Activated effector memory CD4-positive, alpha-beta T cell treated with Interleukin-2 at 50 U/mL for 16 hours (primary cell): ENCODE data around the gene RGS7.
"Not testable (repeated sequence)": the region's sequence is repeated elsewhere in the genome, so short reads cannot be mapped to it uniquely, and the experiment has no call there.

ENCODE experiments used
- DNase-seq: peaks from one replicate; pipeline ENCODE4 v3.0.0-alpha.2; 2020

RGS7 gene

GRCh38 chr1:241202401-241202800, 154.6 kb downstream of the RGS7 start:
- DNase-seq = no peak

- no peak for DNase-seq
Measured at GRCh38 chr1:241186716-241187115, 170.3 kb downstream of the RGS7 start.

- DNase-seq = no peak
Measured at GRCh38 chr1:241181971-241182370, 175.0 kb downstream of the RGS7 start.

GRCh38 chr1:241181471-241181870, 175.5 kb downstream of the RGS7 start:
- no peak for DNase-seq

- no peak for DNase-seq
Measured at GRCh38 chr1:241180569-241180968, 176.4 kb downstream of the RGS7 start.

- no peak for DNase-seq
Measured at GRCh38 chr1:241177660-241178059, 179.3 kb downstream of the RGS7 start.

- no peak for DNase-seq
Measured at GRCh38 chr1:241172486-241172885, 184.5 kb downstream of the RGS7 start.

- DNase-seq = no peak
Measured at GRCh38 chr1:241171991-241172390, 185.0 kb downstream of the RGS7 start.

- DNase-seq = no peak
Measured at GRCh38 chr1:241167121-241167630, 189.8 kb downstream of the RGS7 start.

- no peak for DNase-seq
Measured at GRCh38 chr1:241166625-241167024, 190.4 kb downstream of the RGS7 start.

GRCh38 chr1:241165256-241165655, 191.7 kb downstream of the RGS7 start:
- DNase-seq = not testable (repeated sequence)

GRCh38 chr1:241163363-241163762, 193.6 kb downstream of the RGS7 start:
- DNase-seq = no peak

- DNase-seq = no peak
Measured at GRCh38 chr1:241161188-241161689, 195.8 kb downstream of the RGS7 start.

GRCh38 chr1:241157435-241157834, 199.6 kb downstream of the RGS7 start:
- no peak for DNase-seq

GRCh38 chr1:241156231-241156965, 200.6 kb downstream of the RGS7 start:
- DNase-seq = no peak

- DNase-seq = no peak
Measured at GRCh38 chr1:241145881-241146280, 211.1 kb downstream of the RGS7 start.

- DNase-seq = no peak
Measured at GRCh38 chr1:241143765-241144442, 213.1 kb downstream of the RGS7 start.

GRCh38 chr1:241142493-241142892, 214.5 kb downstream of the RGS7 start:
- DNase-seq = no peak

GRCh38 chr1:241141646-241142045, 215.4 kb downstream of the RGS7 start:
- DNase-seq = not testable (repeated sequence)

- DNase-seq = no peak
Measured at GRCh38 chr1:241140670-241141069, 216.3 kb downstream of the RGS7 start.

GRCh38 chr1:241139047-241139446, 218.0 kb downstream of the RGS7 start:
- no peak for DNase-seq

GRCh38 chr1:241138248-241138647, 218.8 kb downstream of the RGS7 start:
- no peak for DNase-seq

- DNase-seq = no peak
Measured at GRCh38 chr1:241136389-241136788, 220.6 kb downstream of the RGS7 start.

- DNase-seq = no peak
Measured at GRCh38 chr1:241131636-241132194, 225.3 kb downstream of the RGS7 start.
